Neuronal stem cell (in vitro differentiated cells): ENCODE data around the gene LIG3.

ENCODE experiments used
- DNase-seq: peaks from one replicate; pipeline ENCODE4 v3.0.0-alpha.2; 2013; ENCODE audit warnings: low spot score
- H2AFZ ChIP-seq: one replicate; pipeline ENCODE4 v1.6.1; 2013; ENCODE audit warnings: mild to moderate bottlenecking, low read length, inconsistent platforms
- H2AK5ac ChIP-seq: 2 replicates; pipeline ENCODE4 v1.6.1; 2013; ENCODE audit warnings: low read depth, mild to moderate bottlenecking, inconsistent platforms, low read length, moderate library complexity, mixed read lengths
- H2BK120ac ChIP-seq: 2 replicates; pipeline ENCODE4 v1.6.1; 2013; ENCODE audit warnings: low read depth, mild to moderate bottlenecking, inconsistent platforms, low read length, moderate library complexity, mixed read lengths
- H2BK12ac ChIP-seq: one replicate; pipeline ENCODE4 v1.6.1; 2013; ENCODE audit warnings: low read length, inconsistent platforms
- H2BK15ac ChIP-seq: 2 replicates; pipeline ENCODE4 v1.6.1; 2013; ENCODE audit warnings: mild to moderate bottlenecking, low read length, inconsistent platforms, mixed read lengths
- H2BK5ac ChIP-seq: one replicate; pipeline ENCODE4 v1.6.1; 2013; ENCODE audit warnings: inconsistent platforms, mild to moderate bottlenecking, low read length, moderate library complexity
- H3K14ac ChIP-seq: one replicate; pipeline ENCODE4 v1.6.1; 2013; ENCODE audit warnings: low read length, inconsistent platforms
- H3K18ac ChIP-seq: 2 replicates; pipeline ENCODE4 v1.6.1; 2013; ENCODE audit warnings: low read length, inconsistent platforms
- H3K23ac ChIP-seq: 2 replicates; pipeline ENCODE4 v1.6.1; 2013; ENCODE audit warnings: low read depth, mild to moderate bottlenecking, mixed read lengths, low read length, inconsistent platforms; ENCODE audit not compliant: poor library complexity
- H3K27ac ChIP-seq: replicated peaks from 3 replicates; pipeline ENCODE4 v1.5.1; 2013; ENCODE audit warnings: low read length, inconsistent platforms
- H3K27me3 ChIP-seq, 3 experiments: 2 replicates each; pipeline ENCODE4 v1.6.1; 2013; ENCODE audit warnings: low read length in 3 of 3, mild to moderate bottlenecking in 2 of 3, inconsistent platforms in 1 of 3, low read depth in 1 of 3, mixed read lengths in 1 of 3, moderate library complexity in 1 of 3; ENCODE audit not compliant: control insufficient read depth in 3 of 3, insufficient read depth in 3 of 3
- H3K36me3 ChIP-seq, 2 donors: replicated peaks in 1 of 2; 2 replicates each; pipeline ENCODE4 v1.6.1; 2013; ENCODE audit warnings: low read length in 2 of 2; ENCODE audit not compliant: control insufficient read depth in 2 of 2, insufficient read depth in 2 of 2
- H3K4ac ChIP-seq: 2 replicates; pipeline ENCODE4 v1.6.1; 2013; ENCODE audit warnings: inconsistent platforms, mild to moderate bottlenecking, low read length, moderate library complexity
- H3K4me1 ChIP-seq, 2 donors: 1 replicate in 1 of 2; 2 replicates in 1 of 2; pipeline ENCODE4 v1.6.1; 2013; ENCODE audit warnings: low read length in 2 of 2, low read depth in 1 of 2; ENCODE audit not compliant: control insufficient read depth in 2 of 2, insufficient read depth in 1 of 2
- H3K4me2 ChIP-seq: one replicate; pipeline ENCODE4 v1.6.1; 2013; ENCODE audit warnings: mild to moderate bottlenecking, low read length, inconsistent platforms; ENCODE audit not compliant: insufficient read depth, poor library complexity, severe bottlenecking
- H3K4me3 ChIP-seq, 2 donors: 2 replicates each; pipeline ENCODE4 v1.5.1; 2013; ENCODE audit warnings: low read length in 2 of 2, mild to moderate bottlenecking in 2 of 2, inconsistent platforms in 1 of 2, moderate library complexity in 1 of 2
- H3K79me1 ChIP-seq: one replicate; pipeline ENCODE4 v1.6.1; 2013; ENCODE audit warnings: low read depth, mild to moderate bottlenecking, inconsistent platforms, low read length, moderate library complexity
- H3K9ac ChIP-seq: one replicate; pipeline ENCODE4 v1.6.1; 2013; ENCODE audit warnings: mild to moderate bottlenecking, low read depth, low read length, inconsistent platforms; ENCODE audit not compliant: poor library complexity
- H3K9me3 ChIP-seq, 2 donors: replicated peaks in 1 of 2; 2 replicates each; pipeline versions ENCODE3 to v1.6.1; 2013; ENCODE audit warnings: low read length in 2 of 2, mild to moderate bottlenecking in 2 of 2, inconsistent platforms in 1 of 2, low read depth in 1 of 2, mixed read lengths in 1 of 2, moderate library complexity in 1 of 2; ENCODE audit not compliant: control insufficient read depth in 2 of 2, insufficient read depth in 1 of 2
- H4K8ac ChIP-seq: one replicate; pipeline ENCODE4 v1.6.1; 2013; ENCODE audit warnings: low read depth, mild to moderate bottlenecking, inconsistent platforms, low read length, moderate library complexity
- H4K91ac ChIP-seq: one replicate; pipeline ENCODE4 v1.6.1; 2013; ENCODE audit warnings: low read length, low read depth, mild to moderate bottlenecking, inconsistent platforms; ENCODE audit not compliant: poor library complexity
- WGBS, 2 donors: extraction: QIAGEN DNeasy Blood & Tissue Kit; methylation state at CpG; one replicate each; pipeline ENCODE4 v1.1.7; 2013; ENCODE audit warnings: missing lambda C conversion rate in 2 of 2, mixed read lengths in 1 of 2; ENCODE audit not compliant: insufficient read length in 2 of 2, insufficient replicate concordance in 1 of 2; ENCODE audit errors: extremely low coverage in 2 of 2; 5-methylcytosine and 5-hydroxymethylcytosine counted together

LIG3 gene

DNA sequence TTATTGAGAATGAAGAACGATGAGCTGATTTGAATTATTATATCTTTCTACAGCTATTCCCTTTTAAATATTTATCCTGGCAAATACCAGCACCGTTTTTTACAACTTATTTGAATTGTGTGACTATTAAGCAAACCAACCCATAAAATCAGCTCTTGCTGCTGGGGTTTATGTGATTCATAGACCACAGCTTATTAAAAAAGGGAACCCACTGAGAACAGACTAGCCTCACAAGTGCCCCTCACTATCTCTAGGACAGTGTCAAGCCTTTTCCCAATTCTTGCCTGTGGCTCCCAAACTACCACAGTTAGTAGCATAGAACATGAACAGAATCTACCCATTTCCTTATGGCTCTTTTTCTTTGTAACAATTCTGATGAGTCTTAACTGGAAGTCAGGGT, 6.1 kb upstream of the LIG3 start:
- Histone ChIP-seq H3K27ac (no peak overlapping the region), H3K79me1 (no peaks in the 10 kb centered on the region), H3K36me3 (no peaks in the 10 kb centered on the region), H2BK12ac (no peak overlapping the region), H3K27me3 (no peaks in the 10 kb centered on the region), H3K4me1 (no peaks in the 10 kb centered on the region), H4K8ac (no peak overlapping the region), H4K91ac (no peak overlapping the region), H3K4ac (no peak overlapping the region), H3K23ac (no peak overlapping the region), H3K9ac (no peak overlapping the region), H2BK15ac (no peak overlapping the region), H2BK5ac (no peak overlapping the region), H3K4me2 (no peak overlapping the region), H2AK5ac (no peak overlapping the region), H3K4me3 (no peak overlapping the region), H3K18ac (no peak overlapping the region), H3K9me3 (no peaks in the 10 kb centered on the region), H3K14ac (no peak overlapping the region), H2BK120ac (no peak overlapping the region), H2AFZ (no peak overlapping the region)
- no CpG with 5 or more reads among the region's 2 CpGs for WGBS, 2 donors
- no peak for DNase-seq

- H2BK15ac ChIP-seq, result no peak overlapping the region
- H3K27me3 ChIP-seq, result no peaks in the 10 kb centered on the region
- H3K27ac ChIP-seq, result no peak overlapping the region
- DNase-seq, result no peak
- no peak overlapping the region for H3K18ac ChIP-seq
- no peak overlapping the region for H2BK120ac ChIP-seq
- H2AFZ ChIP-seq, result no peak overlapping the region
- WGBS, 2 donors, result no CpG with 5 or more reads among the region's 3 CpGs
- no peak overlapping the region for H4K91ac ChIP-seq
- no peak overlapping the region for H3K14ac ChIP-seq
- H3K4me2 ChIP-seq, result no peak overlapping the region
- no peak overlapping the region for H3K4ac ChIP-seq
- no peak overlapping the region for H3K4me3 ChIP-seq
- H4K8ac ChIP-seq, result no peak overlapping the region
- no peaks in the 10 kb centered on the region for H3K4me1 ChIP-seq
- H3K79me1 ChIP-seq, result no peaks in the 10 kb centered on the region
- H3K9ac ChIP-seq, result no peak overlapping the region
- H2BK5ac ChIP-seq, result no peak overlapping the region
- H3K36me3 ChIP-seq, result no peaks in the 10 kb centered on the region
- no peak overlapping the region for H2BK12ac ChIP-seq
- H3K9me3 ChIP-seq, result no peaks in the 10 kb centered on the region
- H2AK5ac ChIP-seq, result no peak overlapping the region
- H3K23ac ChIP-seq, result no peak overlapping the region
These were observed 5.2 kb upstream of the LIG3 start for GRCh38 chr17:34974794-34975785.

DNA sequence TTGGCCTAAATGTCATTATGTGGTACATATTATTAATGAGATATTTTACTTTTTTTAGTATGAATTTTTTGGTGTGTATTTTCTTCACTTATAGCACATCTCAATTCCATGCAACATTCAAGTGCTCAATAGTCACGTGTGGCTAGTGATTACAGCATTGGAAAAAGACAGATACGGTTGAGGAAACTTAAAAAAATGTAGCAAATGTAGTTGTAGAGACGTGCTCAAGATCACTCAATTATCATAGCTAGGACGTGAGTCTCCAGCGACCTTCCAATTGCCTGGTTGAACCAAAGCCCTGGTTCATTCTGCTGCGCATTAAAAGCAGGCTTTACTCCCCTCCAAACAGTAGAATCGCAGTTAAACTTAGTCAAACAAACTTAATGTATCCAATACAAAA, 1.2 kb upstream of the LIG3 start:
- no peak overlapping the region for H3K4me2 ChIP-seq
- no CpG with 5 or more reads among the region's 7 CpGs for WGBS, 2 donors
- H3K9me3 ChIP-seq, result no peaks in the 10 kb centered on the region
- H3K27ac ChIP-seq, result no peak overlapping the region
- no peak overlapping the region for H2BK12ac ChIP-seq
- no peak overlapping the region for H2AK5ac ChIP-seq
- no peak overlapping the region for H3K14ac ChIP-seq
- H4K91ac ChIP-seq, result no peak overlapping the region
- H2BK5ac ChIP-seq, result no peak overlapping the region
- H3K36me3 ChIP-seq, result peaks cover 7 to 17% of the 10 kb centered on the region in 2 donors
- H3K4me1 ChIP-seq, result no peaks in the 10 kb centered on the region
- no peaks in the 10 kb centered on the region for H3K27me3 ChIP-seq
- H2BK15ac ChIP-seq, result no peak overlapping the region
- peak overlapping the region in 1 of 2 donors; percentile 78 for H3K4me3 ChIP-seq
- H2AFZ ChIP-seq, result peak overlapping the region; percentile 95
- H3K9ac ChIP-seq, result no peak overlapping the region
- no peak overlapping the region for H4K8ac ChIP-seq
- H3K18ac ChIP-seq, result no peak overlapping the region
- H3K79me1 ChIP-seq, result no peaks in the 10 kb centered on the region
- no peak overlapping the region for H3K23ac ChIP-seq
- no peak overlapping the region for H3K4ac ChIP-seq
- DNase-seq, result no peak
- H2BK120ac ChIP-seq, result no peak overlapping the region

DNA sequence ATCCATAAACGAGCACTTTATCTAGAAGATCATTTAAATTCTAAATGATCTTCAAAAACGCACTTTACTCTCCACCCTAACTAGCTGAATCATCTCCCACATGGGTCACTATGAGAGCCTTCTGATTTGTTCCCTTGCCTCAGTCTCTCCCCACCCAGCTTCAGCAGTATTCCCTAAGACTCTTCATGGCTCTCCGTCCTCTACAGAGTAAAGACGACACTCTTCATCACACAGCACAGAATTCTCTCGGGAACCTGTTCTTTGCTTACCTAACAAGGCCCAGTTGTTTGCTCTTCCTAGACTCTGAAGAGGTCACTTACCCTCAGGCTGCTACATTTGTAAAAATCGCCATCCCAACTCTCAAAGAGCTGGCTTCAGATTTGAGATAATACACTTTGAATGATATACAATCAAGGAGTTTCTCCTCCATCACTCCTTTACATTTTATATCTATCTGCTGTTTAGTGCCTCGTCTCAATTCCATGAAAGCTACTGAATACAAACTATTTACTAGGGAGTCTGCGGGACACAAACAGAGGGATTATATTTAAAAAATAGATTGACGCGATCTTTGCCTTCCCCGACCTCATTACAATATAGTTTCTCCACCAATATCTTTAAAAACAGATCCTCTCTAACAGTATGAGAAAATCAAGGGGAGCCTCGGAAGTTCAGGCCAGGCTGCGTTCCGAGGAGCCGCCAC, 511 bp upstream of the LIG3 start:
- no CpG with 5 or more reads among the region's 15 CpGs for WGBS, 2 donors
- Histone ChIP-seq H3K23ac (peak overlapping the region; percentile 94), H2AFZ (peak overlapping the region; percentile 95), H3K14ac (no peak overlapping the region), H2BK120ac (no peak overlapping the region), H4K8ac (no peak overlapping the region), H2BK5ac (no peak overlapping the region), H3K9ac (no peak overlapping the region), H2BK15ac (no peak overlapping the region), H2AK5ac (no peak overlapping the region), H2BK12ac (no peak overlapping the region), H3K27me3 (no peaks in the 10 kb centered on the region), H3K4me3 (peak overlapping the region; percentile 78 to 92), H3K4me1 (no peaks in the 10 kb centered on the region), H3K18ac (no peak overlapping the region), H3K4me2 (peak overlapping the region; percentile 70), H3K79me1 (no peaks in the 10 kb centered on the region), H4K91ac (no peak overlapping the region), H3K36me3 (peaks cover 7 to 23% of the 10 kb centered on the region in 2 donors), H3K27ac (no peak overlapping the region), H3K4ac (no peak overlapping the region), H3K9me3 (no peaks in the 10 kb centered on the region)
- no peak for DNase-seq
